Neural progenitor cell (in vitro differentiated cells): Measurements from ENCODE around the gene SOCS3. TPM values are rescaled to one million over a fixed set of nuclear protein-coding genes. Genes with fewer than 3 reads are reported as not detected.

Experiments used
- DNase-seq: peaks from one replicate; pipeline ENCODE4 v3.0.0-alpha.2; 2016; ENCODE audit warnings: low spot score
- H2AFZ ChIP-seq: fragments of 200-600 bp; sonication (generic); replicated peaks from 2 replicates; pipeline ENCODE4 v1.6.1; 2016; ENCODE audit warnings: antibody characterized with exemption
- H3F3A ChIP-seq: fragments of 200-600 bp; sonication (generic); 2 replicates; pipeline ENCODE4 v1.6.1; 2016; ENCODE audit warnings: antibody characterized with exemption, low read depth
- H3K27ac ChIP-seq: fragments of 200-600 bp; sonication (generic); 2 replicates; pipeline ENCODE4 v1.5.1; 2016; ENCODE audit warnings: mild to moderate bottlenecking
- H3K27me3 ChIP-seq: fragments of 200-600 bp; sonication (generic); 2 replicates; pipeline ENCODE4 v1.6.1; 2016; ENCODE audit warnings: mild to moderate bottlenecking, moderate library complexity
- H3K36me3 ChIP-seq: fragments of 200-600 bp; sonication (generic); 2 replicates; pipeline ENCODE4 v1.5.1; 2016
- H3K4me1 ChIP-seq: fragments of 200-600 bp; sonication (generic); 2 replicates; pipeline ENCODE4 v1.6.1; 2016; ENCODE audit warnings: mixed run types
- H3K4me2 ChIP-seq: fragments of 200-600 bp; sonication (generic); 2 replicates; pipeline ENCODE4 v1.6.1; 2016
- H3K4me3 ChIP-seq: fragments of 200-600 bp; sonication (generic); 2 replicates; pipeline ENCODE4 v1.5.1; 2016
- H3K79me2 ChIP-seq: fragments of 200-600 bp; sonication (generic); 2 replicates; pipeline ENCODE4 v1.6.1; 2016; ENCODE audit warnings: low read depth
- H3K9ac ChIP-seq: fragments of 200-600 bp; sonication (generic); 2 replicates; pipeline ENCODE4 v1.6.1; 2016
- H3K9me3 ChIP-seq: fragments of 200-600 bp; sonication (generic); 2 replicates; pipeline ENCODE4 v1.5.1; 2016; ENCODE audit warnings: low read depth
- H4K20me1 ChIP-seq: fragments of 200-600 bp; sonication (generic); 2 replicates; pipeline ENCODE4 v1.6.1; 2016; ENCODE audit warnings: low read depth
- H3K27ac Mint-ChIP-seq: 3 replicates; pipeline ENCODE4 v1.8.0; 2021; ENCODE audit warnings: mixed read lengths
- H3K27me3 Mint-ChIP-seq: 2 replicates; pipeline ENCODE4 v1.8.0; 2022; ENCODE audit warnings: low read depth, mild to moderate bottlenecking, inconsistent platforms, moderate library complexity, mixed read lengths; ENCODE audit not compliant: insufficient read depth
- H3K36me3 Mint-ChIP-seq: 3 replicates; pipeline ENCODE4 v1.8.0; 2021; ENCODE audit warnings: mixed read lengths
- H3K4me1 Mint-ChIP-seq: 3 replicates; pipeline ENCODE4 v1.8.0; 2021; ENCODE audit warnings: mixed read lengths
- H3K4me3 Mint-ChIP-seq: 3 replicates; pipeline ENCODE4 v1.8.0; 2021; ENCODE audit warnings: mild to moderate bottlenecking, moderate library complexity, mixed read lengths
- H3K9me3 Mint-ChIP-seq: 3 replicates; pipeline ENCODE4 v1.8.0; 2020; ENCODE audit warnings: mixed read lengths
- CTCF ChIP-seq: fragments of 200-600 bp; sonication (generic); IDR thresholded peaks from 2 replicates; pipeline ENCODE4 v1.5.1; 2017; ENCODE audit warnings: antibody characterized with exemption, mild to moderate bottlenecking
- EZH2 ChIP-seq: fragments of 200-600 bp; sonication (generic); IDR thresholded peaks from 2 replicates; pipeline ENCODE4 v1.6.1; 2017; ENCODE audit warnings: antibody characterized with exemption, mild to moderate bottlenecking, moderate library complexity
- EZH2phosphoT487 ChIP-seq: fragments of 200-600 bp; sonication (generic); IDR thresholded peaks from 2 replicates; pipeline ENCODE4 v1.6.1; 2017; ENCODE audit warnings: antibody characterized with exemption
- total RNA-seq: library from RNA; depleted of rRNA; stranded (reverse); fragments of >200 nt; gene quantifications from 2 replicates; pipeline ENCODE4 v1.2.3, GENCODE V29; 2015; ENCODE audit warnings: low replicate concordance

SOCS3 gene
- total RNA-seq, 1 donor from 2014 or later: 7.5 TPM

- no peaks in the 10 kb centered on the region for H3K27me3 ChIP-seq
- Mint-ChIP-seq H3K4me3 (no peak overlapping the region), H3K27ac (no peak overlapping the region)
Measured at GRCh38 chr17:78400581-78401240, 40.8 kb upstream of the SOCS3 start.

GRCh38 chr17:78399693-78400144, 39.8 kb upstream of the SOCS3 start:
- no peaks in the 10 kb centered on the region for H3K4me1 Mint-ChIP-seq
- no peaks in the 10 kb centered on the region for H3K4me1 ChIP-seq
- H3K4me3 ChIP-seq: no peak overlapping the region
- no peak overlapping the region for H2AFZ ChIP-seq
- no peaks in the 10 kb centered on the region for H3F3A ChIP-seq
- no peak overlapping the region for H3K9ac ChIP-seq
- peaks cover 38% of the 10 kb centered on the region for H3K36me3 Mint-ChIP-seq
- no peaks in the 10 kb centered on the region for H3K9me3 Mint-ChIP-seq
- no peak overlapping the region for H3K4me2 ChIP-seq
- no peaks in the 10 kb centered on the region for H3K9me3 ChIP-seq
- no peaks in the 10 kb centered on the region for H3K36me3 ChIP-seq
- no peak overlapping the region for H3K4me3 Mint-ChIP-seq
- no peak overlapping the region for H3K27ac ChIP-seq
- H3K27me3 ChIP-seq: no peaks in the 10 kb centered on the region
- no peak overlapping the region for H3K27ac Mint-ChIP-seq
- no peak for DNase-seq
- peaks cover 25% of the 10 kb centered on the region for H3K79me2 ChIP-seq
- H4K20me1 ChIP-seq: peaks cover 11% of the 10 kb centered on the region
- peaks cover 4% of the 10 kb centered on the region for H3K27me3 Mint-ChIP-seq
- no peak for TF ChIP-seq CTCF
- TF ChIP-seq EZH2phosphoT487: no peak
- no peak for TF ChIP-seq EZH2

More at GRCh38 chr17:78400581-78401240, 40.8 kb upstream of the SOCS3 start:
- Histone ChIP-seq H3K4me1 (no peaks in the 10 kb centered on the region), H3K36me3 (no peaks in the 10 kb centered on the region), H3K9ac (no peak overlapping the region), H4K20me1 (peaks cover 1% of the 10 kb centered on the region), H3K4me3 (no peak overlapping the region), H3K4me2 (no peak overlapping the region), H3K9me3 (no peaks in the 10 kb centered on the region), H3K27ac (no peak overlapping the region), H3K79me2 (peaks cover 23% of the 10 kb centered on the region), H2AFZ (no peak overlapping the region), H3F3A (no peaks in the 10 kb centered on the region)
- Mint-ChIP-seq H3K9me3 (no peaks in the 10 kb centered on the region), H3K36me3 (peaks cover 39% of the 10 kb centered on the region), H3K27me3 (peaks cover 4% of the 10 kb centered on the region), H3K4me1 (no peaks in the 10 kb centered on the region)
- DNase-seq: no peak
- TF ChIP-seq EZH2 (no peak), EZH2phosphoT487 (no peak), CTCF (no peak)

- H3K36me3 ChIP-seq: no peaks in the 10 kb centered on the region
Measured at GRCh38 chr17:78399028-78399692, 39.3 kb upstream of the SOCS3 start.

More at GRCh38 chr17:78399028-78399692, 39.3 kb upstream of the SOCS3 start:
- Histone ChIP-seq H3K27me3 (no peaks in the 10 kb centered on the region), H3K79me2 (peaks cover 30% of the 10 kb centered on the region), H3K4me3 (no peak overlapping the region), H2AFZ (no peak overlapping the region), H3K4me1 (no peaks in the 10 kb centered on the region), H3K9ac (no peak overlapping the region), H3K4me2 (no peak overlapping the region), H3K9me3 (no peaks in the 10 kb centered on the region), H3K27ac (no peak overlapping the region), H4K20me1 (peaks cover 17% of the 10 kb centered on the region), H3F3A (no peaks in the 10 kb centered on the region)
- Mint-ChIP-seq H3K9me3 (no peaks in the 10 kb centered on the region), H3K27ac (no peak overlapping the region), H3K4me1 (no peaks in the 10 kb centered on the region), H3K36me3 (peaks cover 38% of the 10 kb centered on the region), H3K27me3 (peaks cover 2% of the 10 kb centered on the region), H3K4me3 (no peak overlapping the region)
- DNase-seq: no peak
- TF ChIP-seq CTCF (no peak), EZH2 (no peak), EZH2phosphoT487 (no peak)
